Ishikawa (cell line): ENCODE results near the gene ERBB2.

Experiments used
- CEBPB ChIP-seq: IDR thresholded peaks from 2 replicates; pipeline ENCODE4 v1.6.1; 2012
- CREB1 ChIP-seq: IDR thresholded peaks from 2 replicates; pipeline ENCODE4 v1.6.1; 2012; ENCODE audit warnings: low read depth
- EGR1 ChIP-seq: IDR thresholded peaks from 2 replicates; pipeline ENCODE4 v1.6.1; 2012
- EP300 ChIP-seq: IDR thresholded peaks from 2 replicates; pipeline ENCODE4 v1.6.1; 2012; ENCODE audit warnings: borderline replicate concordance
- FOXM1 ChIP-seq: IDR thresholded peaks from 2 replicates; pipeline ENCODE4 v1.6.1; 2012; ENCODE audit warnings: low read depth, borderline replicate concordance
- MAX ChIP-seq: IDR thresholded peaks from 2 replicates; pipeline ENCODE4 v1.6.1; 2012
- NFIC ChIP-seq: IDR thresholded peaks from 2 replicates; pipeline ENCODE4 v1.6.1; 2012
- RAD21 ChIP-seq: IDR thresholded peaks from 2 replicates; pipeline ENCODE4 v1.6.1; 2012; ENCODE audit warnings: low read depth
- REST ChIP-seq: IDR thresholded peaks from 2 replicates; pipeline ENCODE4 v1.6.1; 2012; ENCODE audit warnings: low read depth, mild to moderate bottlenecking
- TAF1 ChIP-seq: IDR thresholded peaks from 2 replicates; pipeline ENCODE4 v1.6.1; 2012; ENCODE audit warnings: low read depth, mild to moderate bottlenecking
- TCF12 ChIP-seq: IDR thresholded peaks from 2 replicates; pipeline ENCODE4 v1.6.1; 2012; ENCODE audit warnings: low read depth
- TEAD4 ChIP-seq: IDR thresholded peaks from 2 replicates; pipeline ENCODE4 v1.6.1; 2012
- USF1 ChIP-seq: IDR thresholded peaks from 2 replicates; pipeline ENCODE4 v1.6.1; 2012
- YY1 ChIP-seq: IDR thresholded peaks from 2 replicates; pipeline ENCODE4 v1.6.1; 2012; ENCODE audit warnings: low read depth
- ZBTB7A ChIP-seq: IDR thresholded peaks from 2 replicates; pipeline ENCODE4 v1.6.1; 2012; ENCODE audit warnings: low read depth

Gene ERBB2

GRCh38 chr17:39699818-39700147, at the start of gene ERBB2:
ERBB2 (plus strand) TSS chr17:39700064; CDS start chr17:39700239, 175 bp downstream.
- no peak for TF ChIP-seq ZBTB7A
- TF ChIP-seq YY1 = no peak
- peak; percentile 53 for TF ChIP-seq EGR1
- peak; percentile 51 for TF ChIP-seq MAX
- TF ChIP-seq TEAD4 = peak; percentile 95
- TF ChIP-seq EP300 = peak; percentile 35; the same call in 1 of the 2 replicates
- TF ChIP-seq TCF12 = peak; percentile 41; the same call in 1 of the 2 replicates
- TF ChIP-seq TAF1 = peak; percentile 62

- TF ChIP-seq CREB1 = no peak
- no peak for TF ChIP-seq TCF12
Measured at GRCh38 chr17:39650121-39650579, 49.7 kb upstream of the ERBB2 start.

- no peak for TF ChIP-seq TCF12
- TF ChIP-seq TEAD4 = no peak
- no peak for TF ChIP-seq EP300
- TF ChIP-seq FOXM1 = no peak
- TF ChIP-seq MAX = no peak
- no peak for TF ChIP-seq RAD21
- TF ChIP-seq USF1 = no peak
- TF ChIP-seq YY1 = no peak
- TF ChIP-seq NFIC = no peak
- no peak for TF ChIP-seq CEBPB
- no peak for TF ChIP-seq TAF1
- no peak for TF ChIP-seq CREB1
- no peak for TF ChIP-seq EGR1
- TF ChIP-seq REST = no peak
- TF ChIP-seq ZBTB7A = no peak
Measured at GRCh38 chr17:39651923-39652586, 47.8 kb upstream of the ERBB2 start.

- TF ChIP-seq FOXM1 (no peak), CEBPB (no peak), USF1 (no peak), TAF1 (no peak), CREB1 (no peak), REST (no peak)
Measured at GRCh38 chr17:39652587-39653315, 47.1 kb upstream of the ERBB2 start.

- no peak for TF ChIP-seq EP300
- no peak for TF ChIP-seq TEAD4
- no peak for TF ChIP-seq REST
- no peak for TF ChIP-seq YY1
- TF ChIP-seq USF1 = no peak
- TF ChIP-seq CREB1 = no peak
- no peak for TF ChIP-seq ZBTB7A
- TF ChIP-seq CEBPB = no peak
- TF ChIP-seq TAF1 = no peak
- TF ChIP-seq NFIC = no peak
- no peak for TF ChIP-seq TCF12
- no peak for TF ChIP-seq FOXM1
- no peak for TF ChIP-seq EGR1
- no peak for TF ChIP-seq MAX
- no peak for TF ChIP-seq RAD21
Measured at GRCh38 chr17:39653316-39653661, 46.6 kb upstream of the ERBB2 start.
